SK-N-SH treated with all-trans-retinoic acid at 6 μM for 48 hours (cell line): ENCODE results near the gene CAPN8.

Experiments used
- ATAC-seq: fragments of 200-7000 bp; cut with Tn5 transposase; 3 replicates; pipeline ENCODE4 v1.9.1; 2020; ENCODE audit warnings: mild to moderate bottlenecking, moderate library complexity
- ARNTL ChIP-seq: fragments of 450-650 bp; formaldehyde crosslinking; IDR thresholded peaks from 2 replicates; pipeline ENCODE4 v1.5.0; 2020; ENCODE audit warnings: low read depth, mild to moderate bottlenecking, moderate library complexity, borderline replicate concordance
- BACH2 ChIP-seq: fragments of 250-450 bp; sonication (Bioruptor Pico); IDR thresholded peaks from 2 replicates; pipeline ENCODE4 v1.9.0; 2021; ENCODE audit warnings: mild to moderate bottlenecking, borderline replicate concordance
- CREB5 ChIP-seq: fragments of 250-450 bp; sonication (Bioruptor Pico); IDR thresholded peaks from 2 replicates; pipeline ENCODE4 v1.5.1; 2020; ENCODE audit warnings: low read depth, mild to moderate bottlenecking, moderate library complexity
- CSDC2 ChIP-seq: fragments of 250-450 bp; sonication (Bioruptor Pico); IDR thresholded peaks from 2 replicates; pipeline ENCODE4 v1.5.0; 2020; ENCODE audit warnings: mild to moderate bottlenecking, moderate library complexity
- CSRNP3 ChIP-seq: fragments of 250-450 bp; sonication (Bioruptor Pico); IDR thresholded peaks from 2 replicates; pipeline ENCODE4 v1.5.1; 2021; ENCODE audit warnings: mild to moderate bottlenecking, moderate library complexity
- ESRRG ChIP-seq: fragments of 250-450 bp; sonication (Bioruptor Pico); IDR thresholded peaks from 2 replicates; pipeline ENCODE4 v1.6.1; 2021; ENCODE audit warnings: mild to moderate bottlenecking
- ISL1 ChIP-seq: fragments of 250-450 bp; sonication (Bioruptor Pico); IDR thresholded peaks from 2 replicates; pipeline ENCODE4 v2.1.2; 2022; ENCODE audit warnings: mild to moderate bottlenecking, moderate library complexity
- OSR1 ChIP-seq: fragments of 250-450 bp; sonication (Bioruptor Pico); IDR thresholded peaks from 2 replicates; pipeline ENCODE4 v1.8.0; 2022; ENCODE audit warnings: moderate library complexity, mild to moderate bottlenecking, inconsistent platforms
- PATZ1 ChIP-seq: fragments of 250-450 bp; sonication (Bioruptor Pico); IDR thresholded peaks from 2 replicates; pipeline ENCODE4 v1.8.0; 2020; ENCODE audit warnings: mild to moderate bottlenecking, moderate library complexity, borderline replicate concordance
- PPARA ChIP-seq: fragments of 250-450 bp; sonication (Bioruptor Pico); IDR thresholded peaks from 2 replicates; pipeline ENCODE4 v1.5.0; 2020; ENCODE audit warnings: mild to moderate bottlenecking, borderline replicate concordance
- RARB ChIP-seq: fragments of 250-450 bp; sonication (Bioruptor Pico); IDR thresholded peaks from 2 replicates; pipeline ENCODE4 v1.8.0; 2021; ENCODE audit warnings: mild to moderate bottlenecking, moderate library complexity
- SNAI2 ChIP-seq: fragments of 250-450 bp; sonication (Bioruptor Pico); IDR thresholded peaks from 2 replicates; pipeline ENCODE4 v1.5.0; 2020; ENCODE audit warnings: mild to moderate bottlenecking, moderate library complexity
- TCF4 ChIP-seq: fragments of 250-450 bp; sonication (Bioruptor Pico); IDR thresholded peaks from 2 replicates; pipeline ENCODE4 v1.8.0; 2021; ENCODE audit warnings: mild to moderate bottlenecking, moderate library complexity, borderline replicate concordance
- TOX ChIP-seq: fragments of 250-450 bp; sonication (Bioruptor Pico); IDR thresholded peaks from 2 replicates; pipeline ENCODE4 v1.8.0; 2021; ENCODE audit warnings: mild to moderate bottlenecking, moderate library complexity, borderline replicate concordance
- ZC3H10 ChIP-seq: fragments of 250-450 bp; sonication (Bioruptor Pico); IDR thresholded peaks from 2 replicates; pipeline ENCODE4 v1.5.1; 2021; ENCODE audit warnings: mild to moderate bottlenecking, moderate library complexity
- ZFP3 ChIP-seq: fragments of 250-450 bp; sonication (Bioruptor Pico); IDR thresholded peaks from 2 replicates; pipeline ENCODE4 v1.5.0; 2020; ENCODE audit warnings: mild to moderate bottlenecking, moderate library complexity
- ZFP30 ChIP-seq: fragments of 450-650 bp; formaldehyde crosslinking; IDR thresholded peaks from 2 replicates; pipeline ENCODE4 v1.5.0; 2022; ENCODE audit warnings: mild to moderate bottlenecking, moderate library complexity
- ZNF565 ChIP-seq: fragments of 450-650 bp; formaldehyde crosslinking; conservative IDR thresholded peaks from 2 replicates; pipeline ENCODE4 v1.5.0; 2020; ENCODE audit warnings: low read depth, mild to moderate bottlenecking, moderate library complexity
- ZNF70 ChIP-seq: fragments of 450-650 bp; formaldehyde crosslinking; IDR thresholded peaks from 2 replicates; pipeline ENCODE4 v1.5.0; 2020; ENCODE audit warnings: mild to moderate bottlenecking, moderate library complexity
- ZNF8 ChIP-seq: fragments of 450-650 bp; formaldehyde crosslinking; IDR thresholded peaks from 2 replicates; pipeline ENCODE4 v1.5.0; 2020; ENCODE audit warnings: mild to moderate bottlenecking, moderate library complexity
- TF ChIP-seq, protein P1 (sequence below): fragments of 250-450 bp; sonication (Bioruptor Pico); IDR thresholded peaks from 2 replicates; pipeline ENCODE4 v1.5.0; 2020; ENCODE audit warnings: mild to moderate bottlenecking, moderate library complexity

Gene CAPN8

GRCh38 chr1:223540485-223541106, 124.9 kb downstream of the CAPN8 start:
- TF ChIP-seq ZNF8 (CRISPR knock-in tag) (no peak), CSDC2 (CRISPR knock-in tag) (no peak), TOX (CRISPR knock-in tag) (no peak), ZC3H10 (CRISPR knock-in tag) (no peak), PPARA (CRISPR knock-in tag) (no peak)
- TF ChIP-seq, protein P1, sequence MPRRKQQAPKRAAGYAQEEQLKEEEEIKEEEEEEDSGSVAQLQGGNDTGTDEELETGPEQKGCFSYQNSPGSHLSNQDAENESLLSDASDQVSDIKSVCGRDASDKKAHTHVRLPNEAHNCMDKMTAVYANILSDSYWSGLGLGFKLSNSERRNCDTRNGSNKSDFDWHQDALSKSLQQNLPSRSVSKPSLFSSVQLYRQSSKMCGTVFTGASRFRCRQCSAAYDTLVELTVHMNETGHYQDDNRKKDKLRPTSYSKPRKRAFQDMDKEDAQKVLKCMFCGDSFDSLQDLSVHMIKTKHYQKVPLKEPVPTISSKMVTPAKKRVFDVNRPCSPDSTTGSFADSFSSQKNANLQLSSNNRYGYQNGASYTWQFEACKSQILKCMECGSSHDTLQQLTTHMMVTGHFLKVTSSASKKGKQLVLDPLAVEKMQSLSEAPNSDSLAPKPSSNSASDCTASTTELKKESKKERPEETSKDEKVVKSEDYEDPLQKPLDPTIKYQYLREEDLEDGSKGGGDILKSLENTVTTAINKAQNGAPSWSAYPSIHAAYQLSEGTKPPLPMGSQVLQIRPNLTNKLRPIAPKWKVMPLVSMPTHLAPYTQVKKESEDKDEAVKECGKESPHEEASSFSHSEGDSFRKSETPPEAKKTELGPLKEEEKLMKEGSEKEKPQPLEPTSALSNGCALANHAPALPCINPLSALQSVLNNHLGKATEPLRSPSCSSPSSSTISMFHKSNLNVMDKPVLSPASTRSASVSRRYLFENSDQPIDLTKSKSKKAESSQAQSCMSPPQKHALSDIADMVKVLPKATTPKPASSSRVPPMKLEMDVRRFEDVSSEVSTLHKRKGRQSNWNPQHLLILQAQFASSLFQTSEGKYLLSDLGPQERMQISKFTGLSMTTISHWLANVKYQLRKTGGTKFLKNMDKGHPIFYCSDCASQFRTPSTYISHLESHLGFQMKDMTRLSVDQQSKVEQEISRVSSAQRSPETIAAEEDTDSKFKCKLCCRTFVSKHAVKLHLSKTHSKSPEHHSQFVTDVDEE (CRISPR knock-in tag): no peak
- no peak for ATAC-seq

DNA sequence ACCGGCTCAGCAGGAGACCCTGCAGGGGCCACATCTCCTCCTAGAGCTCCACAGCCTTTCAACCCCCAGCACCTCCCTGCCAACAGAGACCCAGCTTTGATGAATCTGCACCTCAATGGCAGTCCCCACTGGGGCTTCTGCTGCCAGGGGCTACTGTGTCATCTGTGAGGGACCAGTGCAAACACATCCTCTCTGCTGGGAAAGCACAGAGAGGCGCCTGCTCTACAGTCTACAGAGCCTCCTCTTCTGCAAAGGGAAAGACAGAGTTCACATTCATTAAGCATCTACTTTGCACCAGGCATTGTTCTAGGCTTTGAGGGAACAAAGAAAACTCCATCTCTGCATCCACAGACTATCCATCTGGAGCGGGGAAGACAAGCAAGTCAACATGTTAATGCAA, 125.8 kb downstream of the CAPN8 start:
- no peak for ATAC-seq
- TF ChIP-seq PATZ1 (CRISPR knock-in tag) (no peak), BACH2 (CRISPR knock-in tag) (no peak), OSR1 (CRISPR knock-in tag) (no peak)

DNA sequence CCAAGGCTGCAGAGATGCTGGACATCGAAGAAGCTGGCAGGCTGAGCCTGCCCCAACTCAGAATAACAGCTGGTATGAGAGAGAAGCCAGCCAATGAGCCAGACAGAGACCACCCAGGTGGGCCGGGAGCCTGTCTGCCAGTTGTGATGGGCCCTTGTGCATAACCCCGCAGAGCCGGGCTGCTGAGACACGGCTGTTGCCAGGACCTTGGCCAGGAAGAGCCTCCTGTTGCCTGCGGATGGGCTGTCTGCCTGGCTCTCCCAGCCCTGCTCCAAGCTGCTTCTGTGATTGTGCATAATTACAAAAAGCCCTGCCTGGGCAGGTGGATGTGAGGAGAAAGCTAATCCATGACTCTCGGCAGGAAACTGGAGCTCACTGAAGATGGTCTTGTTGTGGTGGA, 126.5 kb downstream of the CAPN8 start:
- ATAC-seq: no peak
- TF ChIP-seq ZNF70 (CRISPR knock-in tag): no peak
- no peak for TF ChIP-seq CSDC2 (CRISPR knock-in tag)
- TF ChIP-seq PPARA (CRISPR knock-in tag): no peak
- no peak for TF ChIP-seq ZNF8 (CRISPR knock-in tag)
- no peak for TF ChIP-seq ZFP3 (CRISPR knock-in tag)
- TF ChIP-seq ZFP30 (CRISPR knock-in tag): no peak
- TF ChIP-seq OSR1 (CRISPR knock-in tag): no peak
- TF ChIP-seq ESRRG: no peak
- TF ChIP-seq PATZ1 (CRISPR knock-in tag): no peak
- no peak for TF ChIP-seq TCF4 (CRISPR knock-in tag)
- no peak for TF ChIP-seq TOX (CRISPR knock-in tag)
- no peak for TF ChIP-seq CREB5 (CRISPR knock-in tag)
- no peak for TF ChIP-seq ZNF565 (CRISPR knock-in tag)
- no peak for TF ChIP-seq ARNTL
- no peak for TF ChIP-seq SNAI2 (CRISPR knock-in tag)
- no peak for TF ChIP-seq ISL1
- no peak for TF ChIP-seq BACH2 (CRISPR knock-in tag)
- TF ChIP-seq, protein P1 (CRISPR knock-in tag): no peak
- TF ChIP-seq RARB (CRISPR knock-in tag): no peak
- TF ChIP-seq CSRNP3 (CRISPR knock-in tag): no peak
